Activated T-cell treated with anti-CD3 and anti-CD28 coated beads for 48 hours (primary cell): ENCODE data around the gene ACIN1.
"Not testable (repeated sequence)": the region's sequence is repeated elsewhere in the genome, so short reads cannot be mapped to it uniquely, and the experiment has no call there.

Experiments used
- DNase-seq: peaks from one replicate; pipeline ENCODE4 v3.0.0-alpha.2; 2020; ENCODE audit warnings: low read depth

ACIN1 gene

GRCh38 chr14:23015618-23016017, 79.3 kb downstream of the ACIN1 start:
- DNase-seq, result no peak

- DNase-seq, result not testable (repeated sequence)
Measured at GRCh38 chr14:23013749-23014054, 81.2 kb downstream of the ACIN1 start.

- DNase-seq, result no peak
Measured at GRCh38 chr14:23013054-23013748, 81.7 kb downstream of the ACIN1 start.

DNA sequence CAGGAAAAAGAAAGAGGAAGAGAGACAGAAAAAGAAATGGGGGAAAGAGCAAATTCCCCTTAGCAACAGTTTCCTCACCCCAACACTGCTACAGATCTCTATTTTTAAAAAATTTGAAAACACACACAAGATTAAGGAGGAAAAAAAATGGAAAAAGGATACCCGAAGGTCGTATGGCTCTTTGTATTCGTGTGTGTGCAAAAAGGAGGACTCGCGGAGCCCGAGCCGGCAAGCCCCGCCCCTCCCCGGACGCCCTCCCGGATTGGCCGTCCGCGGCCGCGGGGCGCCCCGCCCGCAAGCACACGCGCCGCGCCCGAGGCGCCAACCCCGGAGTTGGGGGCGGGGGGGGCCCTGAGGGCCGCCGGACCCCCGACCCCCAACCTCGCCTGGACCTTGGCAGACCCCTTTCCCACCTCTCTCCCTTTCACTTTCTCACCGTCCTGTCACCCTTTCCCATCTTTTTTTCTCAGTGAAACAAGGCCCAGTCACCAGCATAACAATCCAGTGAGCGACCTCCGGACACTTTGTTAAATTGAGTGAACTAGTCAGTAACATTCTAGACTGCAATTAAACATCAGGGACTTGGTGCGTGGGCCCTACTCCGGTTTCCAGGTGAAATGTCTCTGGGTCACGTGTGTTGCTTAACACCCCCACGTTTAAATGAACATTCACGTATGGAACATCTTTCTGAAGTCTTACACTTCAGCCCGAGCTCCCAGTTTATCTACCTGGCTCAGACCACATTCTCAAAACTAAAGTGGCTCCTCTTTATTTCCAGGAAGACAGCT, 84.8 kb downstream of the ACIN1 start, which contains the start of gene C14orf93:
Gene C14orf93 (minus strand): TSS at position 205 of the 788 bp plus-strand sequence. CDS start 11,120 bp downstream, outside the sequence.
- peak; percentile 83 for DNase-seq

DNA sequence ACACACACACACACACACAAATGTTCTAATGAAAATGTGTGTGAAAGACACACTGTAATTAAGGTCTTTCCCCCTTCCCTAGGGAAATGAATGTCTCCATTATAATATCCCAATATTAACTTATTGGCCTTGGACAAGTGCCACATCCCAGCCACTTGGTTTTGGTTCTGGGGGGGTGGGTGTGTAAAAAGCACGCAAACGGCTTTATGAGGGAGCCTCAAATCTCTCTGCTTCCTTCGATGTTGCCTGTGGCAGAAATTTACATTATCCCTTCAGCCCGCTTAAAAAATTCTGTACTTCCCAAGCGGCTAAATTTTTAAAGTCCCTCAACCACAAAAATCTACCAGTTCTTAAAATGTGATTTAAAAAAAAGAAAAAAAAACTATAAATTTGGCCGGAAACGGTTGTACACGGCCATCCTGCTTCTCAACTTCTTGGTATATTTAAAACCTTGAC, 85.4 kb downstream of the ACIN1 start:
- no peak for DNase-seq

DNA sequence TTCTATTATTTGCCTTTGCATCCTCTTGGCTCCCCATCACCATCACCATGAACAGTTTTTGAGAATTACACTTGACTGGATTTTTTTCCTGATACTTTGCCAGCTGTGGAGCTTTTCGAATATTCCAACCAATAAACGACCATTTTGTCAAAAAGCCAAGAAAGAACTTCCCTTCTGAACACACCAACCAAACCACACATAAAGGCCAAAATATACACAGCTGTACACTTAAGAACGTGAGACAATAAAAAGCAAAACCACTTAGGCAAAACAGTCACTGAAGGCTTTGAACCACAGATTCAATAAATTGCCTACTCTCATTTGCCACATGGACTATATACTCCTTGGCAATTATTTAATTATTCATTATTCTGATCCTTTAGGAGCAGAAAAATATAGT, 86.1 kb downstream of the ACIN1 start:
- DNase-seq, result no peak
